Esophagus squamous epithelium (tissue), 5 donors: ENCODE measurements around the gene AK8. TPM values are rescaled to one million over a fixed set of nuclear protein-coding genes. Genes with fewer than 3 reads are reported as not detected.

Experiments
- DNase-seq: peaks from one replicate; lab custom pipeline; 2025; lab: John Stamatoyannopoulos, UW
- H3K27ac ChIP-seq, 4 donors: fragments of 200-600 bp; sonication (generic); one replicate each; pipeline ENCODE4 v1.5.1; 2016 to 2019; ENCODE audit warnings: mild to moderate bottlenecking in 1 of 4
- H3K27me3 ChIP-seq, 4 donors: fragments of 200-600 bp; sonication (generic); 1 replicate in 3 of 4; 2 replicates in 1 of 4; pipeline versions ENCODE4 v1.5.1 to v1.6.0; 2017 to 2021; ENCODE audit warnings: antibody characterized with exemption in 1 of 4
- H3K36me3 ChIP-seq, 3 donors: fragments of 200-600 bp; sonication (generic); one replicate each; pipeline ENCODE4 v1.5.1; 2016 to 2019
- H3K4me1 ChIP-seq, 3 donors: fragments of 200-600 bp; sonication (generic); one replicate each; pipeline ENCODE4 v1.5.1; 2017 to 2019
- H3K4me3 ChIP-seq, 4 donors: fragments of 200-600 bp; sonication (generic); 1 replicate in 3 of 4; 2 replicates in 1 of 4; pipeline ENCODE4 v1.5.1; 2016 to 2019; ENCODE audit warnings: mild to moderate bottlenecking in 2 of 4, moderate library complexity in 1 of 4
- H3K9me3 ChIP-seq, 3 donors: fragments of 200-600 bp; sonication (generic); one replicate each; pipeline ENCODE4 v1.5.1; 2016 to 2019
- CTCF ChIP-seq, 6 experiments: fragments of 450-650 bp in 4 of 6; fragments of 200-600 bp in 2 of 6; sonication (generic) in 2 of 6; IDR thresholded peaks; one replicate each; pipeline ENCODE4 v1.5.1; 2016 to 2019; ENCODE audit warnings: antibody characterized with exemption in 6 of 6, mild to moderate bottlenecking in 4 of 6, moderate library complexity in 4 of 6
- POLR2A ChIP-seq, 4 donors: fragments of 450-650 bp; IDR thresholded peaks; one replicate each; pipeline ENCODE4 v1.6.1; 2017; ENCODE audit warnings: antibody characterized with exemption in 4 of 4, mild to moderate bottlenecking in 4 of 4, moderate library complexity in 3 of 4
- WGBS, 2 donors: methylation state at CpG; one replicate each; pipeline ENCODE4 v1.1.5; 2018; 5-methylcytosine and 5-hydroxymethylcytosine counted together
- intact Hi-C: fragments of 100-400 bp; cut with DNase I; formaldehyde crosslinking; loops from one replicate; pipeline ENCODE4 v1.15.0; 2022
- total RNA-seq, 4 donors: library from RNA; depleted of rRNA; stranded (reverse); fragments of >200 nt; gene quantifications; one replicate each; pipeline ENCODE4 v1.1.0, GENCODE V29; 2016
- donor health status: DM: yes; HTN: yes; CAD: no.

Gene AK8
- total RNA-seq, 4 donors from 2014 or later = 0.38 to 1.1 (median 0.48) TPM; not detected in 1

GRCh38 chr9:132749306-132749705, 128.8 kb downstream of the AK8 start:
- Histone ChIP-seq H3K4me3 (no peak overlapping the region), H3K27ac (no peak overlapping the region), H3K9me3 (no peaks in the 10 kb centered on the region), H3K27me3 (peaks cover 0 to 26% (median 1%) of the 10 kb centered on the region in 4 donors), H3K4me1 (peaks cover 0 to 29% (median 0%) of the 10 kb centered on the region in 3 donors), H3K36me3 (no peaks in the 10 kb centered on the region)
- DNase-seq = no peak
- TF ChIP-seq POLR2A (IDR thresholded peaks at IDR 0.05) = no peak
- no peak for TF ChIP-seq CTCF (IDR thresholded peaks at IDR 0.05)
- WGBS, 2 donors = 78 to 88% methylated on average over 7 to 9 of the region's 13 CpGs
- intact Hi-C loops = no loop called here

- H3K36me3 ChIP-seq = no peaks in the 10 kb centered on the region
- H3K4me1 ChIP-seq = peaks cover 0 to 31% (median 0%) of the 10 kb centered on the region in 3 donors
- DNase-seq = no peak
- no peaks in the 10 kb centered on the region for H3K9me3 ChIP-seq
- TF ChIP-seq POLR2A (IDR thresholded peaks at IDR 0.05) (no peak), CTCF (IDR thresholded peaks at IDR 0.05) (no peak)
- intact Hi-C loops = no loop called here
- 36 to 39% methylated on average over 5 of the region's 5 CpGs for WGBS, 2 donors
- H3K4me3 ChIP-seq = no peak overlapping the region
- H3K27ac ChIP-seq = no peak overlapping the region
- H3K27me3 ChIP-seq = peaks cover 0 to 35% (median 5%) of the 10 kb centered on the region in 4 donors
Measured at GRCh38 chr9:132748450-132748849, 129.6 kb downstream of the AK8 start.

- intact Hi-C loops = no loop called here
- no peak for DNase-seq
- 86 to 90% methylated on average over 15 to 16 of the region's 19 CpGs for WGBS, 2 donors
Measured at GRCh38 chr9:132745756-132746709, 132.1 kb downstream of the AK8 start.

GRCh38 chr9:132744881-132745755, 133.0 kb downstream of the AK8 start:
- 18 to 26% methylated on average over 32 to 42 of the region's 43 CpGs for WGBS, 2 donors
- Histone ChIP-seq H3K9me3 (no peaks in the 10 kb centered on the region), H3K4me3 (peak overlapping the region in 2 of 4 donors; percentile 7 to 15), H3K27ac (no peak overlapping the region), H3K36me3 (no peaks in the 10 kb centered on the region), H3K27me3 (peaks cover 0 to 68% (median 7%) of the 10 kb centered on the region in 4 donors), H3K4me1 (peaks cover 0 to 17% (median 0%) of the 10 kb centered on the region in 3 donors)
- TF ChIP-seq POLR2A (IDR thresholded peaks at IDR 0.05) = no peak
- no peak for TF ChIP-seq CTCF (IDR thresholded peaks at IDR 0.05)
- intact Hi-C loops = no loop called here
- DNase-seq = no peak

More at GRCh38 chr9:132745756-132746709, 132.1 kb downstream of the AK8 start:
- Histone ChIP-seq H3K36me3 (no peaks in the 10 kb centered on the region), H3K9me3 (no peaks in the 10 kb centered on the region), H3K27me3 (peaks cover 0 to 59% (median 7%) of the 10 kb centered on the region in 4 donors), H3K27ac (no peak overlapping the region), H3K4me3 (no peak overlapping the region), H3K4me1 (peaks cover 0 to 17% (median 0%) of the 10 kb centered on the region in 3 donors)
- TF ChIP-seq CTCF (IDR thresholded peaks at IDR 0.05) (no peak), POLR2A (IDR thresholded peaks at IDR 0.05) (no peak)
